GM21390 (cell line): ENCODE measurements around the gene RSPH10B2.
"Not testable (repeated sequence)": the region's sequence is repeated elsewhere in the genome, so short reads cannot be mapped to it uniquely, and the experiment has no call there.

Source experiments
- ATAC-seq: cut with Tn5 transposase; IDR thresholded peaks from one replicate; pipeline ENCODE4 v1.9.1; 2021; ENCODE audit not compliant: unreplicated experiment

The RSPH10B2 gene

DNA sequence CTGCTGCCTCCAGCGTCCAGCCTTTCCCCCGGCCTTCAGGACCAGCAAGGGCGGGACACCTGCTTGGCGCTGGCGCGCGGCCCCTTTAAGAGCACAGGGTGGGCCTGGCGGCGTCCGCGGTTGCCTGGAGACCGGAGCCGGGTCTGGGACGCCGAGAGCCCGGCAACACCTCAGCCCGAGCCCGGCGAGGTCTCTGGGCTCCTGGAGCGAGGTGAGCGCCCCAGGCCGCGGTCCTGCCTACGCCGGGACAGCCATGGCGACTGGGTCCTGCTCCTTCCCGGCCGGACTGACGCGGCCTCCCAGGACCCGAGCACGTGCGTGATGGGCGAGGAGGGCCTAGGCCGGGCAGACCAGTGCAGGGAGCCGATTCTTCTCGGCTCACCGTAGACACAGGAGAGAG lies at the start of gene RSPH10B2:
Gene RSPH10B2, plus strand, starts transcription at position 140 of the 400 bp plus-strand sequence. CDS start 3,575 bp downstream, outside the sequence.
- ATAC-seq: not testable (repeated sequence)

DNA sequence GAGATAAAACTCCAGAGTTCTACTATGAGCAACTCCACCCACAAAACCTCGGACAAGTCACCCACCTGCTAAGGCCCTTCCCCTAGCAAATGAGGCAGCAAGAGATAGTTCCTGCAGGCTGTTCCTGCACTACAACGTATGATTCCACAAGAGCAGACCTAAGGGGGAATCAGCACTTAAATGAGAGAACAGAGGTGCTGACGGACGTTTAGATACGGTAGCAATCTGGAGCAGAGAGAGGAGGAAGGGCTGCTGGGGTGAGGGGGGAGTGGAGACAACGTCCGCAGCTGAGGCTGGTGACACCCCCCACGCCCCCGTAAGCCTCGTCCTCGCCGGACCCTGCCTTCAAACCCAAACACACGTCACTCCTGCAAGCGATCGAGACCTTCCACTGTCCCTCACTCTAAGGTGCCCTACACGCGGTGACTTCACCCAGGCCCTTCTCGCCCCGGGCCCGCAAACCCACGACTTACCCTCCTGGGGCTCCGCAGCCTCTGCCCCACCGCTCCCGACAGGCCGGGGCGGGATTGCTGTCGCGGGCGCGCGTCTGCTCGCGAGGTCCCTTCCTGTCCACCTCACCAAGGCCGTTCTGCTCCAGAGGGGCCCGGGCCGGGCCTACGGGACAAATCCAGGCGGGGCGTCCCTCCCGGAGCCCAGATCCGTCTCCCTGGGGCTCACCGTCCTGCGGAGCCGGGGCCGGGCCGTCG lies 47.8 kb upstream of the RSPH10B2 start:
- peak; percentile 31 for ATAC-seq

DNA sequence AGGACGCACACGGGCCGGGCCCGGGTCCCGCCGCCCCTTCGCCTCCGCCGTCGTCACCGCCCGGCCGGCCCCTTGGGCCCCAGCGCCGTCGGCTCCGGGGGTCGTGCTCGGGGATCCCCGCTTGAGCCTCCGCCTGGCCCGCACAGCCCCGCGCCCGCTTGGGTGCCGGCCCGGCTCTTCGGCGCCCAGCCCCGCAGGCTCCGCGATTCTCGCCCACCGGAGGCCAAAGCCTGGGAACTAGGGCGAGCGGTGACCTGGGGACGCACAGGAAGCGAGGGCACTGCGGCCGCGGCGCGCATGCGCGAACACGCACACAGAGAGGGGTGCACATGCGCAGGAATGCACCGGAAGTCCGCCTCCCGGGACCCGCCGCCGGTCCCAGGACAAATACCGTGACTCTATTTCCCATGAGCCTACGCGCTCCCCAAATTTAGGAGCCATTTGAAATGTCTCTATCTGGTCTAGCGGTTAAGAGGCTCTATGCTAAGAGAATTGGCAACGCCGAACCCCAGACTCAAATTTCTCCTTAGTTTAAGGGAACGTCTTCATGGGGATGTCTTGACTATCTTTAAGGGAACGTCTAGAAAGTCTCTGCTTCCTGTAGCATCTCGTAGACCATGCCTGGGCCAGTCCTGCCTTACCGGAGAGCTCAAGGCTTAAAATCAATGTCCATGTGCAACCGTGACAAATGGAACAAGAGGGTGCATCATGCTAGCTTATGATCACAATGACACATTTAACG lies 47.1 kb upstream of the RSPH10B2 start, which contains the start of gene ZNF12:
Gene ZNF12, minus strand, starts transcription at position 282 of the 742 bp plus-strand sequence. CDS start 1,774 bp downstream, outside the sequence.
- peak; percentile 93 for ATAC-seq

DNA sequence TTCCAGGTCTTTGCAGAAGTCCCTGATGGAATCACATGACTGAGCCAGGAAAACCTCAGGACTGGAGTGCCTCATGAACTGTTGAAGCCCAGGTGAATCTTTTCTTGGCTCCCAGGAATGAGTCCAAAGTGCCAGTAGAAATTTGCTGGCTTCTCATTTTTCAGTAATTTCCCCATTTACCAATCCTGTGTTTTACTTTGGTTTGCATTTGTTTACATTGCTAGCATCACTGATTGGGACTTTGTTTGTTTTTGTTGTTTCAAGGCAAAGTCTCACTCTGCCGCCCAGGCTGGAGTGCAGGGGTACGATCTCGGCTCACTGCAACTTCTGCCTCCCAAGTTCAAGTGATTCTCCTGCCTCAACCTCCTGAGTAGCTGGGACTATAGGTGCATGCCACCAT lies 45.6 kb upstream of the RSPH10B2 start:
- ATAC-seq: no peak

DNA sequence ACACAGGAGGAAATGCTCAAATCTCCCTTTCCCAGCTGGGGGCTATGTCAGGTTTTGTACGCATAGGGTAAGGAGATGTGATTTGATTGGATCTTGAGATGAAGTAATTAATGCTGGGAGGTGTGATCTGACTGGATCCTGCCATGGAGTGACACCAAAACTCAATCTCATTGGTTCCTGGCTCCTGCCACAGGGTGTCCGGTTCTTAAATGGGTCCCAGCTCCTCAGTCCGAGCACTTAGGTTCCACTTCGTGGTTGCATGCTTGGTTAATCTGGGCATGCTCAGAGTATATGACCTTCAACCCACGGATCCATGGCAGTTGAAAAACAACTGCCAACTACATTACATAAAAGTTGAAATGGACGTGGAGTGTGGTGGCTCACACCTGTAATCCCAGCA lies 44.1 kb upstream of the RSPH10B2 start:
- no peak for ATAC-seq

DNA sequence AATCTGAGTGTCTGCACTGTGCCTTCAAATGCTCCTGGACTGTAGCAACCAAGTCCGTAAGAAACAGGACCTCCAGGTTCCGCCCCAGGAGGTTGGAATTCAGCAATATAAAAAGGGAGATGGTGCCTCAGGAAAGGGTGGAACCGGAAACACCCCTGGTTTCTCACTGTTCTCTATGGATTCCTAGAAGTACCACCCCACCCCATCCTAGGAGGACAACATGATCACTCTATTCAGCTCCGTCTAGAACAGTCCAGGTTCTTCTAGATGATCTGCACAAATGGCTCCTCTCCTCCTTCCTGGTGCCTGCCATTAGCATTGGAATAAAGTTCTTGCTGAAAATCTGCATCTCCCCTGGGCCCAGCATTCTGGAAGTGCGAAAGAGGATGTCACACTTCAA lies 39.5 kb upstream of the RSPH10B2 start:
- no peak for ATAC-seq

DNA sequence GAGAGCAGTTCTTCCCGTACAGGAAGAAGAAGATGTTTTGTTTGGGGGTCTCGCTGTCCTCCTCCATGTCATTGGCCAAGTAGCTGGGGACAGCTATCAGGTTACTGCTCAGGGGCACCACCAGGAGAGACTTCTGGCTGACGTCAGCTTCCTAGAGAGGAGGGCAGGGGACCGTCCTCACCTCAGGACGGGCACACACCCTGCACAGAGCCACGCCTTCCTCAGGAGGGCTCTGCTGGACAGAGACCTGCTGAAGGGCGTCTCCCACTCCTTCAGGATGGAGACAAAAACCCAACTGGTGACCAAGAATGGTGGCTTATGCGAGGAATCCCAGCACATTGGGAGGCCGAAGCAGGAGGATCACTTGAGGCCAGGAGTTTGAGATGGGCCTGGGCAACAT lies 38.0 kb upstream of the RSPH10B2 start:
- ATAC-seq: not testable (repeated sequence)

DNA sequence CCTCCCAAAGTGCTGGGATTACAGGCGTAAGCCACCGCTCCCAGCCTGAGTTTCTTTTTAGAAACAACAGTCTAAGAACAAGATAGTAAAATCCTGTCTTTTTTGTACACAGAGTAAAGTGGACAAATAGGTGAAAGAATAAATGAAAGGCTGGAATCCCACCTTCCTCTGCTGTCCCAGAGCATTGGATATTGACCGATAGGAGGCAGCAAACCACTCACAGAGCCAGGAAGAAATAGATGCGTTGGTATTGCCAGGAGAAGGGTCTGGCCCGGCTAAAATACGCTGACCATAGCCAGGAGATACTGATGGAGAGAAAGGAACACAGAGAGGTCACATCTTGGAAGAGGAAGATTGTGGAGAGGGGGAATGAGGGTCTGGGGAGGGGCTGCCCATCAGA lies 35.8 kb upstream of the RSPH10B2 start:
- ATAC-seq: no peak

DNA sequence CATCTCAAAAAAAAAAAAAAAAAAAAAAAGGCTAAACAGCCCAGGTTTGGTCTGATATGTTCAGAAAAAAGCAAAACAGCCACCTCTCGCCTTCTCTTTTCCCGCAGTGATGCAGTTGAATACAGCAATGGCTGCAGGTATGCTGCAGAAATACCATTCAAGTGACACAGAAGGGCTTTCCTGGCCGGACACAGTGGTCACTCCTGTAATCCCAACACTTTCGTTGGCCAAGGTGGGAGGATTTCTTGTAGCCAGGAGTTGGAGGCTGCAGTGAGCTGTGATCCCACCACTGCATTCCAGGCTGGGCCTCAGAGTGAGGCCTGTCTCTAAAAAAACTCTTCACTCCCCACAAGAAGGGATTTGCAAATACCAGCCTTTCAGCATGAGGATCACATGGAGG lies 29.6 kb upstream of the RSPH10B2 start:
- not testable (repeated sequence) for ATAC-seq

DNA sequence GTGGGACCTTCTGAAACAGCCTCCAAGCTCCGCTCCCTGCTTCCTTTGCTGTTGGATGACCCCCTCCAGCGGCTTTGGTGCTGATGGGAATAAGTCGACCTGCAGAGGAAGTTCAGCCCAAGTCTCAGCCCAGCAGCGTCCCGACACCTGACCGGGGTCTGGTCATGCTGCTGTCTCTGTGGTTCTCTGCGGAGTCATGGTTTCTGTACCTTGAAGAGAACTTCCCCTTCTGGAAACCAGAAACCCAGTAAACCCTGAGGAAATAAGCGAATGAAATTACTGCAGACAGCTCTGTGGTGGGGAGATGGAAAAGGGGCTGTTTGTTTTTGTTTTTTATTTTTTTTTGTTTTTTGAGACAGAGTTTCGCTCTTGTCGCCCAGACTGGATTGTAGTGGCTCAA lies 28.9 kb upstream of the RSPH10B2 start:
- ATAC-seq: no peak

DNA sequence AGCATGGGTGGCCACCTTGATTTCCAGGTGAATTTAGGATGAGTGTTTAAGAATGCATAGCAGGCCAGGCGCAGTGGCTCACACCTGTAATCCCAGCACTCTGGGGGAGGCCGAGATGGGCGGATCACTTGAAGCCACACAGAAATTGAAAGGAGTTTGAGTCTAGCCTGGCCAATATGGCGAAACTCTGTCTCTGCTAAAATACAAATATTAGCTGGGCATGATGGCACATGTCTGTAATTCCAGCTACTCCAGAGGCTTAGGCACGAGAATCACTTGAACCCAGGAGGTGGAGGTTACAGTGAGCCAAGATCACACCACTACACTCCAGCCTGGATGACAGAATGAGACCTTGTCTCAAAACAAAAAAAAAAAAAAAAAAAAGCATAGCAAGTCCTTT lies 27.6 kb upstream of the RSPH10B2 start:
- ATAC-seq: not testable (repeated sequence)

DNA sequence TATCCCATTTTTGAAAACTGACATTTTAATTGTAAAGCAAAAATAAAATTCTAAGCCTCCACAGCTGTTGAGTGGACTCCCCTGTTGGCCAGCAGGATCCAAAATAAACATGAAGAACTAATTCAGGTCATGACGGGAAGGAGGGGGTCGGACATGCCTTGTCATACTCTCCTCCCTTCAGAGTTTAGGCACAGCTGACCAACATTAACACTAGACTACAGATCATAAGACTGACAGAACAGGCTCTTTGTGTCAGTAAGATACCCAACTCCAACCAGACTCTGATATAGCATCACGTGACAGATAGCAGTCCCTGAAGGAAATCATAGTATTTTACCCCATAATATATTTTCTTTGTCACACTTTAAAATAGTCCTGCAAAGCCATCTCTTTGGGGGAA lies 26.2 kb upstream of the RSPH10B2 start:
- no peak for ATAC-seq

DNA sequence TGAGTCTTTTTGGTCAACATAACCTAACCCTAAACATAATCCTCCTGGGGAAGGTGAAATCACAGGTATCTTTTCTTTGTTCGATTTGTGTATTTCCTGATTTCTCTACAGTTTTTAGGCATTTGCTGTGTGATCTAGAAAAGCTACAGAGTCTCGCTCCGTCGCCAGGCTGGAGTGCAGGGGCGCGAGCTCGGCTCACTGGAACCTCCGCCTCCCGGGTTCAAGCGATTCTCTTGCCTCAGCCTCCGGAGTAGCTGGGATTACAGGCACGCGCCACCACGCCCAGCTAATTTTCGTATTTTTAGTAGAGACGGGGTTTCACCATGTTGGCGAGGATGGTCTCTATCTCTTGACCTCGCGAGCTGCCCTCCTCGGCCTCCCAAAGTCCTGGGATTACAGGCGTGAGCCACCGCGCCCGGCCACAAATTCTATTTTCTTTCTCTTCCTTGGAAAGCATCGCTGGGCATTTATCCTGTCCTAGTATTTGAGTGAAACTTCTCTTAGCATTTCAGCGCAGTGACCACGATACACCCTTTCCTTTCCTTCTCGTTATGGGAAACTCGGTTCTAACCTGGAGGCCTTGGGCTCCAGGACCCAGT lies 24.9 kb upstream of the RSPH10B2 start:
- not testable (repeated sequence) for ATAC-seq

DNA sequence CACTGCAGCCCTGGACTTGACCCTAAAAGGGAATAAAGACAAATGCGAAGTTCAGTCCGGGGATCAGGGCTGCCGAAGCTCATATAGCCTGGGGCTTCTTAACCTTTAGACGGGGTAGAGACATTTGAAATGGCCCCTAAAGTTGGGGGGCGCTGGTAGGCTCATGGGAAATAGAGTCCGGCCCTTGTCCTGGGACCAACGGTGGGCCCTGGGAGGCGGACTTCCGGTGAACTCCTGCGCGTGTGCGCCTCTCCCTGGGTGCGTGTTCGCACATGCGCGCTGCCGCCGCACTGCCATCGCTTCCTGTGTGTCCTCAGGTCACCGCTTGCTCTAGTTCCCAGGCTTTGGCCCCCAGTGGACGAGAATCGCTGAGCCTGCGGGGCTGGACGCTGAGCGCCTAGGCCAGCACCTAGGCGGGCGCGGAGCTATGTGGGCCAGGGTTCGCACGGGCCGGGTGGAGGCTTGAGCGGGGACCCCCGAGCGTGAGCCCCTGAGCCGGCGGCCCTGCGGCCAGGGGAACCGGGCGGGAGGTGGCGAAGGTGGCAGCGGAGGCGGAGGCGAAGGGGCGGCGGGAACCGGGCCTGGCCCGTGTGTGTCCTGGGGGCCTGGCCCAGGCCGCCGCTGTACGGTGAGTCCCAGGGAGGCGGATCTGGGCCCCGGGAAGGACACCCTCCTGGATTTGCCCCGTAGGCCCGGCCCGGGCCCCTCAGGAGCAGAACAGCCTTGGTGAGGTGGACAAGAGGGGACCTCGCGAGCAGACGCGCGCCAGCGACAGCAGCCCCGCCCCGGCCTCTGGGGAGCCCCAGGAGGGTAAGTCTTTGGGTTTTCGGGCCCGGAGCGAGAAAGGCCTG lies 24.2 kb upstream of the RSPH10B2 start:
- ATAC-seq: peak; percentile 89

DNA sequence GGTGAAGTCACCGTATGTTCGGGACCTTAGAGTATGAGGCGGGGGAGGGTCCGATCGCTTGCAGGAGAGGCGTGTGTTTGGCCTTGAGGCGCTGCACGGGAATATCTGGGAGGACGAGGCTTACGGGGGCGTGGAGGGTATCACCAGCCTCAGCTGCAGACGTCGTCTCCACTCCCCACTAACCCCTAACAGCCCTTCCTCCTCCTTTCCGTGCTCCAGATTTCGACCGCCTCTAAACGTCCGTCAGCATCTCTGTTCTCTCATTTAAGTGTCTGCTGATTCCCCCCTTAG lies 23.6 kb upstream of the RSPH10B2 start:
- no peak for ATAC-seq

DNA sequence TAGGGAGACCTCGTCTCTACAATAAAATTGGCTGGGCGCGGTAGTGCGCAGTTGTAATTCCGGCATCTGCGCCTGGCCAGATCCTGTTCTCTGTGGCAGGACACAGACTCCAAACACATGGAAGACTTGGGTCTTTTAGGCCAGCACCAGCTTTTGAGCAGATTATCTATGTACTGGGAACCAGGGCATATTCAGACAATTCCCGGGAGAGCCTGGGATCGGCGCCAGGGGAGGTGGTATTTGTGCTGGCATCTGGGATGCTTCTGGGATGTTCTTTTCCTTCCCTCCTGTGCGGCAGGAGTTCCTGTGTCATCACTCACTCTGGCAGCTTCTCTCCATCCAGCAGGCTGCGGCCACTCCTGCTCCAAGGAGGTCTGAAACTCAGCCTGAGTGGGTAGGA lies 15.5 kb upstream of the RSPH10B2 start:
- ATAC-seq: not testable (repeated sequence)

DNA sequence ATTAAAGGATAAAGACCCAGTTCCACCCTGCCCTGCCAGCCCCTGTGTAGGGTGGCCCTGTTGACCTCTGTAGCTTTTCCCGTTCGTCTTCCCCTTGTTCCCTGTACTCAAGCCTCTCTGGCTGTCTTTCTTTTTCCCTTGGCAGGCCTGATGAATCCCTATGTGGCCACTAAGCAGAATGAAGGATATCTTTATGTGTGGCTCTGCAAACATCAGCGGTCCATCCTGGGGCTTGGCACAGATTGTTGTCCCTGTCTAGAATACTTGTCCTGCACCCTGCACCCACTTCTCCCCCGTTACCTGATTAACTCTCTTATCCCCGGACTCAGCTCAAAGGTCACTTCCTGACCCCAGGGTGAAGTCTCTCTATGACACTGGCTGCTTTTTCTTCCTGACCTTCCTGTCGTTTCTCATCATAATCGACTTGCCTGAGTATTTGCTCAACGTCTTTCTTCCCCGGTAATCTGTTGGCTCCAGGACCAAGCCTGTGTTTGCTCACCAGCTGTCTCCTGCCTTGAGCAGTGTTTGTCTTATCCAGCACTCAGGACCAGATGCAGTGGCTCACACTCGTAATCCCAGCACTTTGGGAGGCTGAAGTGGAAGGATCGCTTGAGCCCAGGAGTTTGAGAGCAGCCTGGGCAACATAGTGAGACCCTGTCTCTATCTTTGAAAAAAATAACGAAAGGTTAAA lies 9.3 kb upstream of the RSPH10B2 start:
- not testable (repeated sequence) for ATAC-seq

DNA sequence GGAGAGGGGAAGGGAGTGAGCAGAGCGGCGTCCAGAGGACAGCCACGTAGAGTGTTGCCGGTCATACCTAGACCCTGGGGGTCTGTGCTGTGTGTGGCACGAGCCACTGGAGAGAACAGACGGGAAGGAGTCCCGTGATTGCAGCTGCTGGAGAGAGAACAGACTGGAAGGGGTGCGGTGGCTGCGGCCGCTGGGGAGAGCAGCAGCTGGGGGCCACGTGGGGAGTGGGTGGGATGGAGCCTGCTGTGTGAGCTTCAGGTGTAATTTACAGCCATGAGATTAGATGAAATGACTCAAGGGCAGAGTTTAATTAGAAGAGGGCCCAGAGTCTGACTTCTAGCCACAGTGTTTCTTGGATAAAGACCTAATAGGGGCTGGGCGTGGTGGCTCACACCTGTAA lies 4.6 kb upstream of the RSPH10B2 start:
- ATAC-seq: not testable (repeated sequence)

DNA sequence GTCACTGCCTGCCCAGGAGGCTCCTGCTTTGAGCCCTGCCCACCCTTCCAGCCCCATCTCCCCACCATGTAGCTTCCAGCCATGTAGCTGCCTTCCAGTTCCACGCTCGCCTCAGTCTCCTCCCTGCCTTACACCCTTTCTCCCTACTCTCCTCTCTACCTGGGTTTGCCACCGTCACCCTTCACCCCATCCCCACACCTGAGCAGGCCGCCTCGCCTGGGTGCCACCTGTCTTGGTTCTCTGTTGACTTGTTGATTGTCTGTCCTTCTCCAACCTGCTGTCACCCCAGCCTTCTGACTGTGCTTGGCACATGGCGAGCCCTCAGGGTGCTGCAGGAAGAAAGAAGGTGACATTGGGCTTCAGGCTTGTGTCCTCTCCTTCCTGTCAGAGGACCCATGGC lies 3.7 kb upstream of the RSPH10B2 start:
- ATAC-seq: not testable (repeated sequence)

DNA sequence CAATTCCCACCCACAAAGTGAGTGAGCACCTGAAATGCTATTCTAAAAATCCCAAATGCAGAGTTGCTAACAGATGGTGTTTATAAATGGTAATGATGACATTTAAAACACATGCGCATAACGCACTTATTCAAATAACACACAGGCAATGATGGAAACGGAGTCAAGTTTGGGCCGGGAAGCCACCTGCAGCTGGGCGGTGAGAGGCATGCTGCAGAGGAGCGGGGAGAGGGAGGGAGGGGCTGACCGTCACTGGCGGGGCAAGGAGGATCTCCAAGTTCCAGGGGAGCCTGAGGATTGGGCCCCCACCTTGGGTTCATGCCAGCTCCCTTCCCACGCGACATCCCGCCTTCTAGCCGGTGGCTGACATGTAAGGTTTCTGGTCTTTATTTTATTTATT lies 7.3 kb downstream of the RSPH10B2 start:
- not testable (repeated sequence) for ATAC-seq

DNA sequence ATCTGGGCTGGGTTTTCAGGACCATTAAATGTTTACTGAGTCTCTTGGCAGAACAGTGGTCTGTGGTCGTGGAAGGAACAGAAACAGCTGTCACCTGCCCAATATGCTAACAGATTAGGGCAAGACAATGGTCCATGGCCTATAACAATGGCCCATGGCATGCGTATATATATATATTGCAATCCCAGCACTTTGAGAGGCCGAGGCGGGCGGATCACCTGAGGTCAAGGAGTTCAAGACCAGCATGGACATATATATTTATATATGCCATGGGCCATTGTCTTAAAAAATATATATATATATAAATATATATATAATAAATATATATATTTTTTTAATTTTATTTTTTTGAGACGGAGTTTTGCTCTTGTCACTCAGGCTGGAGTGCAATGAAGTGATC lies 27.7 kb downstream of the RSPH10B2 start:
- not testable (repeated sequence) for ATAC-seq
